Choroid plexus epithelial cell (primary cell): Measurements from ENCODE around the gene RAD51B.
A peak's percentile ranks its signal among the peaks of the same experiment; 100 is the strongest.

ENCODE experiments used
- DNase-seq: peaks from one replicate; pipeline ENCODE4 v3.0.0-alpha.2; 2010; ENCODE audit warnings: low read depth
- H3K4me3 ChIP-seq: 2 replicates; pipeline ENCODE4 v1.5.1; 2011; ENCODE audit warnings: low read depth, mild to moderate bottlenecking, control low read depth, low read length, moderate library complexity
- CTCF ChIP-seq: conservative IDR thresholded peaks from 2 replicates; pipeline ENCODE4 v1.5.1; 2011; ENCODE audit warnings: low read depth, mild to moderate bottlenecking, control low read depth, inconsistent platforms, low read length, moderate library complexity

RAD51B gene

GRCh38 chr14:68561531-68562007 is 742.0 kb downstream of the RAD51B start:
- TF ChIP-seq CTCF: no peak
- no peak overlapping the region for H3K4me3 ChIP-seq
- no peak for DNase-seq

GRCh38 chr14:68562911-68563250 is 743.3 kb downstream of the RAD51B start:
- no peak for DNase-seq
- no peak for TF ChIP-seq CTCF
- no peak overlapping the region for H3K4me3 ChIP-seq

GRCh38 chr14:68563251-68564131 is 743.9 kb downstream of the RAD51B start:
- H3K4me3 ChIP-seq: no peak overlapping the region
- DNase-seq: peak; percentile 41
- TF ChIP-seq CTCF: no peak

- no peak overlapping the region for H3K4me3 ChIP-seq
- no peak for TF ChIP-seq CTCF
- no peak for DNase-seq
Measured at GRCh38 chr14:68564191-68564825, 744.7 kb downstream of the RAD51B start.

- DNase-seq: peak; percentile 28
- no peak for TF ChIP-seq CTCF
Measured at GRCh38 chr14:68564826-68565759, 745.5 kb downstream of the RAD51B start.

GRCh38 chr14:68566075-68566474 is 746.5 kb downstream of the RAD51B start:
- no peak for DNase-seq
- TF ChIP-seq CTCF: no peak
- no peak overlapping the region for H3K4me3 ChIP-seq

More at GRCh38 chr14:68564826-68565759, 745.5 kb downstream of the RAD51B start:
- H3K4me3 ChIP-seq: no peak overlapping the region
